Measurements from ENCODE around the gene SPECC1.
"Not testable (repeated sequence)": the region's sequence is repeated elsewhere in the genome, so short reads cannot be mapped to it uniquely, and the experiment has no call there.

The SPECC1 gene

GRCh38 chr17:20073055-20073979, 64.2 kb downstream of the SPECC1 start:
- peak; percentile 17 to 88 for DNase-seq

GRCh38 chr17:20074001-20074400, 64.8 kb downstream of the SPECC1 start:
- no peak for DNase-seq

- no peak for DNase-seq
These were observed 65.3 kb downstream of the SPECC1 start for GRCh38 chr17:20074489-20074888.

GRCh38 chr17:20076137-20076536, 67.0 kb downstream of the SPECC1 start:
- not testable (repeated sequence) for DNase-seq

- no peak for DNase-seq
These were observed 69.0 kb downstream of the SPECC1 start for GRCh38 chr17:20077978-20078685.

- DNase-seq, result no peak
These were observed 71.4 kb downstream of the SPECC1 start for GRCh38 chr17:20080513-20080912.

- no peak for DNase-seq
These were observed 74.1 kb downstream of the SPECC1 start for GRCh38 chr17:20083156-20083859.

- DNase-seq, result no peak
These were observed 75.6 kb downstream of the SPECC1 start for GRCh38 chr17:20084621-20085282.

GRCh38 chr17:20085283-20085845, 76.2 kb downstream of the SPECC1 start:
- DNase-seq, result no peak

GRCh38 chr17:20086416-20087076, 77.4 kb downstream of the SPECC1 start:
- DNase-seq, result no peak

- DNase-seq, result no peak
These were observed 78.5 kb downstream of the SPECC1 start for GRCh38 chr17:20087538-20088250.

GRCh38 chr17:20089756-20090547, 80.8 kb downstream of the SPECC1 start:
- DNase-seq, result no peak

GRCh38 chr17:20091174-20092029, 82.2 kb downstream of the SPECC1 start:
- DNase-seq, result no peak

GRCh38 chr17:20092261-20092867, 83.2 kb downstream of the SPECC1 start:
- DNase-seq, result no peak

- no peak for DNase-seq
These were observed 83.9 kb downstream of the SPECC1 start for GRCh38 chr17:20092973-20093626.

GRCh38 chr17:20094777-20095176, 85.6 kb downstream of the SPECC1 start:
- DNase-seq, result no peak

- no peak for DNase-seq
These were observed 86.3 kb downstream of the SPECC1 start for GRCh38 chr17:20095336-20096080.

- DNase-seq, result no peak
These were observed 87.3 kb downstream of the SPECC1 start for GRCh38 chr17:20096430-20096829.
